PC-9 (cell line): ENCODE measurements around the gene RPGRIP1L. TPM values are rescaled to one million over a fixed set of nuclear protein-coding genes. Genes with fewer than 3 reads are reported as not detected.
A peak's percentile ranks its signal among the peaks of the same experiment; 100 is the strongest.

Experiments used
- Bru-seq: library from RNA; stranded (reverse); fragments of 400-500 nt; gene quantifications from one replicate; lab custom pipeline; 2021; lab: Mats Ljungman, UMichigan
- BruChase-seq, 2 experiments: library from RNA; stranded (reverse); fragments of 400-500 nt; gene quantifications; one replicate each; lab custom pipeline; 2021; lab: Mats Ljungman, UMichigan
- BruUV-seq: library from RNA; stranded (reverse); fragments of 400-500 nt; replicated peaks from 2 replicates; lab custom pipeline; 2021; lab: Mats Ljungman, UMichigan
- CTCF ChIA-PET: fragments of 300-600 bp; sonication (Branson Sonifier 250); formaldehyde crosslinking; loops from one replicate; lab custom pipeline; 2022; ENCODE audit warnings: antibody characterized with exemption; lab: Charles Lee
- POLR2A ChIA-PET: fragments of 300-600 bp; sonication (Branson Sonifier 250); formaldehyde crosslinking; loops from one replicate; lab custom pipeline; 2022; ENCODE audit warnings: antibody characterized with exemption; ENCODE audit not compliant: unreplicated experiment; lab: Charles Lee
- DNase-seq, 2 experiments: peaks; one replicate each; pipeline versions ENCODE4 v3.0.0 to v3.0.0-alpha.2; 2015 to 2022; ENCODE audit warnings: mixed read lengths in 1 of 2
- H2AFZ ChIP-seq: fragments of 200-600 bp; sonication (generic); 2 replicates; pipeline ENCODE4 v1.8.1; 2017; ENCODE audit warnings: antibody characterized with exemption
- H3F3A ChIP-seq: fragments of 200-600 bp; sonication (generic); 2 replicates; pipeline ENCODE4 v1.8.1; 2017; ENCODE audit warnings: antibody characterized with exemption, mild to moderate bottlenecking, low read depth; ENCODE audit not compliant: insufficient read depth
- H3K27ac ChIP-seq: fragments of 200-600 bp; sonication (generic); 2 replicates; pipeline ENCODE4 v1.6.1; 2016; ENCODE audit warnings: mixed run types
- H3K27me3 ChIP-seq: fragments of 200-600 bp; sonication (generic); 2 replicates; pipeline ENCODE4 v1.6.1; 2016; ENCODE audit warnings: low read depth, mixed run types; ENCODE audit not compliant: insufficient read depth
- H3K36me3 ChIP-seq: fragments of 200-600 bp; sonication (generic); 2 replicates; pipeline ENCODE4 v1.6.1; 2016; ENCODE audit warnings: low read depth, mixed run types
- H3K4me1 ChIP-seq: fragments of 200-600 bp; sonication (generic); replicated peaks from 2 replicates; pipeline ENCODE4 v1.6.1; 2016; ENCODE audit warnings: mixed run types; ENCODE audit not compliant: insufficient read depth
- H3K4me2 ChIP-seq: fragments of 200-600 bp; sonication (generic); 2 replicates; pipeline ENCODE4 v1.6.1; 2017; ENCODE audit warnings: mixed run types
- H3K4me3 ChIP-seq: fragments of 200-600 bp; sonication (generic); 2 replicates; pipeline ENCODE4 v1.6.1; 2016; ENCODE audit warnings: mixed run types
- H3K79me2 ChIP-seq: fragments of 200-600 bp; sonication (generic); 2 replicates; pipeline ENCODE4 v1.6.1; 2017; ENCODE audit warnings: low read depth, mixed run types
- H3K9me2 ChIP-seq: fragments of 200-600 bp; sonication (generic); 2 replicates; pipeline ENCODE4 v1.8.1; 2017; ENCODE audit warnings: mild to moderate bottlenecking; ENCODE audit not compliant: insufficient read depth
- H3K9me3 ChIP-seq: fragments of 200-600 bp; sonication (generic); 2 replicates; pipeline ENCODE4 v1.8.1; 2016; ENCODE audit warnings: low read depth; ENCODE audit not compliant: insufficient read depth
- H4K20me1 ChIP-seq: fragments of 200-600 bp; sonication (generic); 2 replicates; pipeline ENCODE4 v1.8.1; 2017; ENCODE audit not compliant: insufficient read depth
- CTCF ChIP-seq: fragments of 200-600 bp; sonication (generic); conservative IDR thresholded peaks from 2 replicates; pipeline ENCODE4 v1.6.1; 2017; ENCODE audit warnings: mixed run types, antibody characterized with exemption, mild to moderate bottlenecking, moderate library complexity
- EZH2 ChIP-seq: fragments of 200-600 bp; sonication (generic); IDR thresholded peaks from 2 replicates; pipeline ENCODE4 v1.8.0; 2017; ENCODE audit warnings: antibody characterized with exemption, low read depth
- intact Hi-C: fragments of 100-400 bp; cut with micrococcal nuclease; formaldehyde crosslinking; loops from one replicate; pipeline ENCODE4 v1.10.0; 2022; ENCODE audit not compliant: unreplicated experiment
- long read RNA-seq: library from polyadenylated mRNA; stranded (forward); transcript quantifications from one replicate; pipeline ENCODE4 v2.0.0, GENCODE V29; 2022
- total RNA-seq: library from RNA; stranded (reverse); gene quantifications from 2 replicates; pipeline ENCODE4 v1.2.3, GENCODE V29; 2021

Gene RPGRIP1L
- total RNA-seq: 8.1 and 14.0 TPM in 2 replicates
- percentile 60 among the genes with signal in this experiment for Bru-seq, nascent RNA
- BruChase-seq, experiment 1, labeled RNA remaining after a 2-hour chase: percentile 55 among the genes with signal in this experiment
- BruChase-seq, experiment 2, labeled RNA remaining after a 6-hour chase: percentile 56 among the genes with signal in this experiment
- long read RNA-seq, full-length matches to known transcripts: 13 of 18 reads
- long read RNA-seq, partial matches to known transcripts: 3 of 18 reads
- long read RNA-seq, other reads (novel, unspliced or antisense): 2 of 18 reads

DNA sequence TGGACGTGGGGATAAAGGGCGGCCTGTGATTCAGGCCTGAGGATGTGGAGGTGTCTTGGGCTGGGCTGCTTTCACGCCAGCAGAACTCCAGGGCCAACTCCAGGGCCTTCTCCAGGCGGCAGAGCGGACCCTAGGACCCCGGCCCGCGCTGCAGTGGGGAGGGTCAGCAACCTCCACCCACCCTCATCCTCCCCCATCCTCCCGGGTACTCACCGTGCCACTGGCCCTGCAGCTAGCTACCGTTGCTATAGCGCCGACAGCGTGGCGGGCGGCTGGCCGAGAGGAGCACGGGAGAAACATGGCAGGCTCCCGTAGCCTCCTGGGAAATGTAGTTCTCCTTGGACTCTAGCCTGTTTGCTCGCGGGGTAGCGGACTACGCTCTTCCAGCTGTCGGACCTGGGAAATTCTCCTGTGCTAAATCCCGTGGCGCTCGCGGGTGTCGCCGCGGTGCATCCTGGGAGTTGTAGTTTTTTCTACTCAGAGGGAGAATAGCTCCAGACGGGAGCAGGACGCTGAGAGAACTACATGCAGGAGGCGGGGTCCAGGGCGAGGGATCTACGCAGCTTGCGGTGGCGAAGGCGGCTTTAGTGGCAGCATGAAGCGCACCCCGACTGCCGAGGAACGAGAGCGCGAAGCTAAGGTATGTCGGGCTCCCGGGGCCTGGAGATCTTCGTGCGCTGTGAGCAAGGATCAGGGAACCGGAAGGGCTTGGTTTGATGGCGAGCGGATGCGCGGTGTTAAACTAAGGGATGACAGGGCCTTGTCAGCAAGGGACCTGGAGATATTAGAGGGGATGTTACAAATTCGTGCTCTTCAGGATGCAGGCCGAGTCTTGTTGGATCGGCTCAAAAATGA is at the start of gene RPGRIP1L, which contains the start of gene FTO:
Gene RPGRIP1L, minus strand, starts transcription at position 270 of the 855 bp plus-strand sequence. CDS start 3,136 bp downstream, outside the sequence.
Gene FTO, plus strand, starts transcription at position 567 of the 855 bp plus-strand sequence.
- CTCF ChIA-PET: interaction anchor here (0.5 kb wide), 1 partner anchor 564 kb away, joined by 3 read pairs; no protein-coding TSS in a partner anchor

GRCh38 chr16:53753431-53753830 is 49.8 kb upstream of the RPGRIP1L start:
- H3K79me2 ChIP-seq: peaks cover 5% of the 10 kb centered on the region
- POLR2A ChIA-PET: no interaction called here

More for the DNA sequence above, at the start of gene RPGRIP1L, which contains the start of gene FTO:
- POLR2A ChIA-PET: interaction anchor here (0.6 kb wide), 1 partner anchor 43 kb away, joined by 7 read pairs; no protein-coding TSS in a partner anchor
- TF ChIP-seq EZH2 (no peak), CTCF (no peak)
- intact Hi-C loops: loop anchor here (1.0 kb wide), 1 partner anchor 64 kb away; no protein-coding TSS in a partner anchor
- H3K27me3 ChIP-seq: no peaks in the 10 kb centered on the region
- DNase-seq: peak; percentile 97 to 98
- H3K4me2 ChIP-seq: peak within 1 kb of the TSS; percentile 99
- no peaks in the 10 kb centered on the region for H3K36me3 ChIP-seq
- BruUV-seq: no TSS peak
- H3K9me3 ChIP-seq: no peaks in the 10 kb centered on the region
- H3K4me3 ChIP-seq: peak within 1 kb of the TSS; percentile 97
- H2AFZ ChIP-seq: peak within 1 kb of the TSS; percentile 88
- H3K9me2 ChIP-seq: no peaks in the 10 kb centered on the region
- H3K79me2 ChIP-seq: peaks cover 61% of the 10 kb centered on the region
- H3F3A ChIP-seq: no peaks in the 10 kb centered on the region
- H3K4me1 ChIP-seq: peaks cover 14% of the 10 kb centered on the region
- no peak within 1 kb of the TSS for H3K27ac ChIP-seq
- no peaks in the 10 kb centered on the region; the same call in 1 of the 2 replicates for H4K20me1 ChIP-seq

More at GRCh38 chr16:53753431-53753830, 49.8 kb upstream of the RPGRIP1L start:
- no peak overlapping the region for H3K4me3 ChIP-seq
- no peak overlapping the region for H2AFZ ChIP-seq
- no peak overlapping the region for H3K27ac ChIP-seq
- H3K36me3 ChIP-seq: no peaks in the 10 kb centered on the region
- no peaks in the 10 kb centered on the region for H3K27me3 ChIP-seq
- H4K20me1 ChIP-seq: no peaks in the 10 kb centered on the region
- intact Hi-C loops: no loop called here
- no peaks in the 10 kb centered on the region for H3K9me3 ChIP-seq
- CTCF ChIA-PET: interaction anchor here (0.6 kb wide), 1 partner anchor 47 kb away, joined by 3 read pairs; no protein-coding TSS in a partner anchor
- TF ChIP-seq CTCF (no peak), EZH2 (no peak)
- no peaks in the 10 kb centered on the region for H3K9me2 ChIP-seq
- no peak for DNase-seq
- H3F3A ChIP-seq: no peaks in the 10 kb centered on the region
- H3K4me2 ChIP-seq: no peak overlapping the region
- H3K4me1 ChIP-seq: no peaks in the 10 kb centered on the region
- no TSS peak for BruUV-seq
